ENCODE measurements around the gene TTLL11. TPM values are rescaled to one million over a fixed set of nuclear protein-coding genes. Genes with fewer than 3 reads are reported as not detected.

The TTLL11 gene
- total RNA-seq, 1 donor = 6.2 TPM

DNA sequence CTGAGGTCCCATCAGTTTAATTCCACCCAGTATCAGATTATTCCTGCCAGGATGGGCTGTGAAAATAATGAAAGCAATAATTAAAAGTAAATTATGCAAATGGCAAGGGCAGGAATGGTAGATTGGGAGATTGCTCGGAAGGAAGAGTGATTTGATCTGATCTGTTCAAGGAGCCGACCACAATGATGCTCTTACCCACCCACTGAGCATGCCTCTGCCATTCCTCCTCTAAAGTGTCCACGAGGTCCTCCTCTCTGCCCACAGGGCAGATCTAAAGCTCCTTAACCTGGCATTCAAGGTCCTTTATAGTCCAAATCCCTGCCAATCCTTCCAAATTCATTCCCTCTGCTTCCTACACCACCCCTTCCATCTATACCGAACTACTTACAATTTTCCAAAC lies 147.8 kb downstream of the TTLL11 start:
- H3K36me3 ChIP-seq (ENCODE audit: insufficient read depth, low read length) = no peaks in the 10 kb centered on the region
- H3K4me2 ChIP-seq (ENCODE audit: insufficient read depth, low read length) = peak overlapping the region; percentile 58
- no peaks in the 10 kb centered on the region for H3K9me3 ChIP-seq (ENCODE audit: low read depth, low read length)
- no peak for DNase-seq (ENCODE audit: insufficient read length, low spot score, missing footprints)
- TF ChIP-seq, protein P1, sequence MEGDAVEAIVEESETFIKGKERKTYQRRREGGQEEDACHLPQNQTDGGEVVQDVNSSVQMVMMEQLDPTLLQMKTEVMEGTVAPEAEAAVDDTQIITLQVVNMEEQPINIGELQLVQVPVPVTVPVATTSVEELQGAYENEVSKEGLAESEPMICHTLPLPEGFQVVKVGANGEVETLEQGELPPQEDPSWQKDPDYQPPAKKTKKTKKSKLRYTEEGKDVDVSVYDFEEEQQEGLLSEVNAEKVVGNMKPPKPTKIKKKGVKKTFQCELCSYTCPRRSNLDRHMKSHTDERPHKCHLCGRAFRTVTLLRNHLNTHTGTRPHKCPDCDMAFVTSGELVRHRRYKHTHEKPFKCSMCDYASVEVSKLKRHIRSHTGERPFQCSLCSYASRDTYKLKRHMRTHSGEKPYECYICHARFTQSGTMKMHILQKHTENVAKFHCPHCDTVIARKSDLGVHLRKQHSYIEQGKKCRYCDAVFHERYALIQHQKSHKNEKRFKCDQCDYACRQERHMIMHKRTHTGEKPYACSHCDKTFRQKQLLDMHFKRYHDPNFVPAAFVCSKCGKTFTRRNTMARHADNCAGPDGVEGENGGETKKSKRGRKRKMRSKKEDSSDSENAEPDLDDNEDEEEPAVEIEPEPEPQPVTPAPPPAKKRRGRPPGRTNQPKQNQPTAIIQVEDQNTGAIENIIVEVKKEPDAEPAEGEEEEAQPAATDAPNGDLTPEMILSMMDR (IDR thresholded peaks at IDR 0.05; ENCODE audit: extremely low read depth, low read depth, low read length) = no peak
- H3K79me2 ChIP-seq (ENCODE audit: insufficient read depth, low read length) = no peaks in the 10 kb centered on the region
- peak overlapping the region; percentile 7 for H2AFZ ChIP-seq (ENCODE audit: low read length)
- no peak overlapping the region for H3K4me3 ChIP-seq (ENCODE audit: insufficient read depth, low read length)
- no peaks in the 10 kb centered on the region for H3K27me3 ChIP-seq (ENCODE audit: insufficient read depth, low read length)
- H4K20me1 ChIP-seq (ENCODE audit: insufficient read depth, low read length) = no peaks in the 10 kb centered on the region
- peak overlapping the region; percentile 86 for H3K27ac ChIP-seq (ENCODE audit: low read depth, low read length)
- peaks cover 31% of the 10 kb centered on the region for H3K4me1 ChIP-seq (ENCODE audit: insufficient read depth, low read length)

DNA sequence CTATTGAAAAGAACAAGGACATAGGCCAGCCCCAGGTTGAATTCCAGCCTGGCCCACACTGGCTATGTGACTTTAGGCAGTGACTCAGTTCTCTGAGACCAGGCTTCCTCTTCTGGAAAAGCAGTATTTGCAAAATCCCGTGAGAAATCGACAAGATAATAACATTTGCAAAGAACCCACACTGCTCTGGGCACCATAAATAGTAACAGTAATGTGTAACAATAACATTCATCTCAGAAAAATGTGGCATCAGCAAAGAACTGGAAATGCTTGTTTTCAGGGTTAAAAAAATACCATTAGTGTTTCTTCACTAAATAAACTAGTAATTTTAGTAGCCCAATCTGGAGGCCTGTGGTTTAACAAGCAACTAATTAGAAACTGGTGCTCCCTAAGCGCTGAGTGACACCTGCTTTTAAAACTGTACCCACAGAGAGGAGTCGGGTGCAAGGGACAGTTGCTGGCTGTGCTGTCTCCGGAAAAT lies 148.4 kb downstream of the TTLL11 start:
- Histone ChIP-seq H3K36me3 (ENCODE audit: insufficient read depth, low read length) (no peaks in the 10 kb centered on the region), H3K4me2 (ENCODE audit: insufficient read depth, low read length) (peak overlapping the region; percentile 58), H2AFZ (ENCODE audit: low read length) (peak overlapping the region; percentile 7), H3K9me3 (ENCODE audit: low read depth, low read length) (no peaks in the 10 kb centered on the region), H3K4me3 (ENCODE audit: insufficient read depth, low read length) (peak overlapping the region; percentile 10), H3K79me2 (ENCODE audit: insufficient read depth, low read length) (no peaks in the 10 kb centered on the region), H3K27ac (ENCODE audit: low read depth, low read length) (peak overlapping the region; percentile 86), H3K4me1 (ENCODE audit: insufficient read depth, low read length) (peaks cover 31% of the 10 kb centered on the region), H4K20me1 (ENCODE audit: insufficient read depth, low read length) (no peaks in the 10 kb centered on the region), H3K27me3 (ENCODE audit: insufficient read depth, low read length) (no peaks in the 10 kb centered on the region)
- TF ChIP-seq, protein P1 (IDR thresholded peaks at IDR 0.05; ENCODE audit: extremely low read depth, low read depth, low read length) = no peak
- DNase-seq (ENCODE audit: insufficient read length, low spot score, missing footprints) = peak; percentile 82

DNA sequence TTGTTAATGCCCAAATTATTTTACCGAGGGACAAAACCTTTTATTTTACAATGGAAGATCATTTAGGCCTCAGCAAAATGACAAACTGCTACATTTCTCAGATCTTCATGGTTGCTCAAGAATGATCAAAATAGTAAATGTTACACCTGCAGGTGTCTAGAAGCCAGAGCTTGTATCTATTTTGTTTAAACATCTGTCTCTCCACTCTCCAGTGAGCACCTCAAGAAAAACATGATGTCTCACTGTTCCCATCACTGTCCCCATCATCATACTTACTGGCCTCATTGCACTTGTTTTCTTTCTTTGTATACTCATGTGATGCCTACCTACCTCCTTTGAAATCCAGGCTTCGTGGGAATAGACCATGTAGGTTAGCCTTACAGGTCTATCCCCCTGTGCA lies 149.6 kb downstream of the TTLL11 start:
- DNase-seq (ENCODE audit: insufficient read length, low spot score, missing footprints) = peak; percentile 31
- H3K4me1 ChIP-seq (ENCODE audit: insufficient read depth, low read length) = peaks cover 31% of the 10 kb centered on the region
- H3K36me3 ChIP-seq (ENCODE audit: insufficient read depth, low read length) = no peaks in the 10 kb centered on the region
- no peaks in the 10 kb centered on the region for H3K79me2 ChIP-seq (ENCODE audit: insufficient read depth, low read length)
- no peaks in the 10 kb centered on the region for H4K20me1 ChIP-seq (ENCODE audit: insufficient read depth, low read length)
- H3K27ac ChIP-seq (ENCODE audit: low read depth, low read length) = peak overlapping the region; percentile 86
- no peak overlapping the region for H3K4me3 ChIP-seq (ENCODE audit: insufficient read depth, low read length)
- no peaks in the 10 kb centered on the region for H3K27me3 ChIP-seq (ENCODE audit: insufficient read depth, low read length)
- TF ChIP-seq, protein P1 (IDR thresholded peaks at IDR 0.05; ENCODE audit: extremely low read depth, low read depth, low read length) = no peak
- no peaks in the 10 kb centered on the region for H3K9me3 ChIP-seq (ENCODE audit: low read depth, low read length)
- no peak overlapping the region for H3K4me2 ChIP-seq (ENCODE audit: insufficient read depth, low read length)
- no peak overlapping the region for H2AFZ ChIP-seq (ENCODE audit: low read length)

- no peaks in the 10 kb centered on the region for H3K79me2 ChIP-seq (ENCODE audit: insufficient read depth, low read length)
- no peaks in the 10 kb centered on the region for H3K36me3 ChIP-seq (ENCODE audit: insufficient read depth, low read length)
- H3K27me3 ChIP-seq (ENCODE audit: insufficient read depth, low read length) = no peaks in the 10 kb centered on the region
- H3K4me1 ChIP-seq (ENCODE audit: insufficient read depth, low read length) = peaks cover 31% of the 10 kb centered on the region
- TF ChIP-seq, protein P1 (IDR thresholded peaks at IDR 0.05; ENCODE audit: extremely low read depth, low read depth, low read length) = no peak
- H4K20me1 ChIP-seq (ENCODE audit: insufficient read depth, low read length) = no peaks in the 10 kb centered on the region
- DNase-seq (ENCODE audit: insufficient read length, low spot score, missing footprints) = no peak
- H3K27ac ChIP-seq (ENCODE audit: low read depth, low read length) = no peak overlapping the region
- H3K9me3 ChIP-seq (ENCODE audit: low read depth, low read length) = no peaks in the 10 kb centered on the region
- no peak overlapping the region for H3K4me3 ChIP-seq (ENCODE audit: insufficient read depth, low read length)
- H3K4me2 ChIP-seq (ENCODE audit: insufficient read depth, low read length) = no peak overlapping the region
- no peak overlapping the region for H2AFZ ChIP-seq (ENCODE audit: low read length)
Measured at GRCh38 chr9:121942866-121943382, 150.2 kb downstream of the TTLL11 start.
